ENCODE measurements around the gene MED1. TPM values are rescaled to one million over a fixed set of nuclear protein-coding genes. Genes with fewer than 3 reads are reported as not detected.

The MED1 gene
- total and polyA plus RNA-seq, 2 of the 4 experiments (the other 2 are of a cell fraction) = 16.9 to 24.2 TPM

Other genes with a start within 250 kb of the MED1 start
- not detected in 2 replicates for gene STAC2, start 225.3 kb downstream of the MED1 start, total RNA-seq (2012; rRNA removed)
- 0.02 and 0.03 TPM in 2 replicates for gene STAC2, start 225.3 kb downstream of the MED1 start, polyA plus RNA-seq (2012; rRNA removed)
- gene FBXL20, start 49.6 kb downstream of the MED1 start, total RNA-seq (2012; rRNA removed) = 12.2 and 13.8 TPM in 2 replicates
- 3.2 and 4.1 TPM in 2 replicates for gene FBXL20, start 49.6 kb downstream of the MED1 start, polyA plus RNA-seq (2012; rRNA removed)
- 27.1 and 31.1 TPM in 2 replicates for gene CDK12, start 10.2 kb upstream of the MED1 start, total RNA-seq (2012; rRNA removed)
- gene CDK12, start 10.2 kb upstream of the MED1 start, polyA plus RNA-seq (2012; rRNA removed) = 14.8 and 16.1 TPM in 2 replicates
- not detected in 2 replicates for gene NEUROD2, start 156.7 kb upstream of the MED1 start, total RNA-seq (2012; rRNA removed)
- not detected in 2 replicates for gene NEUROD2, start 156.7 kb upstream of the MED1 start, polyA plus RNA-seq (2012; rRNA removed)
- not detected in 2 replicates for gene PPP1R1B, start 175.7 kb upstream of the MED1 start, total RNA-seq (2012; rRNA removed)
- gene PPP1R1B, start 175.7 kb upstream of the MED1 start, polyA plus RNA-seq (2012; rRNA removed) = not detected in 2 replicates
- 8.1 and 8.6 TPM in 2 replicates for gene STARD3, start 185.9 kb upstream of the MED1 start, total RNA-seq (2012; rRNA removed)
- gene STARD3, start 185.9 kb upstream of the MED1 start, polyA plus RNA-seq (2012; rRNA removed) = 50.4 and 69.2 TPM in 2 replicates
- under 0.01 TPM in 2 replicates for gene TCAP, start 214.1 kb upstream of the MED1 start, total RNA-seq (2012; rRNA removed)
- 0.21 and 0.26 TPM in 2 replicates for gene TCAP, start 214.1 kb upstream of the MED1 start, polyA plus RNA-seq (2012; rRNA removed)
- gene PNMT, start 217.2 kb upstream of the MED1 start, total RNA-seq (2012; rRNA removed) = not detected in 2 replicates
- gene PNMT, start 217.2 kb upstream of the MED1 start, polyA plus RNA-seq (2012; rRNA removed) = not detected in 2 replicates
- 3.6 and 4.3 TPM in 2 replicates for gene PGAP3, start 236.8 kb upstream of the MED1 start, total RNA-seq (2012; rRNA removed)
- 9.8 and 10.4 TPM in 2 replicates for gene PGAP3, start 236.8 kb upstream of the MED1 start, polyA plus RNA-seq (2012; rRNA removed)
- 26.1 and 28.7 TPM in 2 replicates for gene ERBB2, start 248.8 kb upstream of the MED1 start, total RNA-seq (2012; rRNA removed)
- 33.3 and 34.6 TPM in 2 replicates for gene ERBB2, start 248.8 kb upstream of the MED1 start, polyA plus RNA-seq (2012; rRNA removed)